Measurements from ENCODE around the gene LAMC1.
"Not testable (repeated sequence)": the region's sequence is repeated elsewhere in the genome, so short reads cannot be mapped to it uniquely, and the experiment has no call there.

Gene LAMC1

GRCh38 chr1:183114441-183114840, 91.2 kb downstream of the LAMC1 start:
- DNase-seq = no peak

- no peak for DNase-seq
These were observed 93.2 kb downstream of the LAMC1 start for GRCh38 chr1:183116416-183116815.

GRCh38 chr1:183121609-183122008, 98.4 kb downstream of the LAMC1 start:
- no peak for DNase-seq

DNA sequence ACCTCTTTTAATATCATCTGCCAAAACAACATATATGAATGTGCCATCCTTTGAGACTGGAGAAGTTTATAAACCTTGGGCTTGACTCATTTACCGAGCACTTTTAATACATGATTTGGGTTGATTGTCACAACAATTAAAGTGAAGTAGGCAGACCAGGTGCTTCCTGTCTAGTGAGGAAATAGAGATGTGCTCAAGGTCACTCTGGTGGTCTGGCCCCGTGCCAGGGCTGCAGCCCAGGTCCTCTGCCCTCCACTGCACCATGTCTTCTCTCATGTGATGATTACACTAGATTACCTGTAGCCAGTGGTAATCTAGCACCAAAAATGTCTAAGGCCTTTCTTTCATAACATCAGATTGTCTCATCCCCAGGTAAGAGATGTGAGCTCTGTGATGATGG, 101.0 kb downstream of the LAMC1 start:
- no peak for DNase-seq

DNA sequence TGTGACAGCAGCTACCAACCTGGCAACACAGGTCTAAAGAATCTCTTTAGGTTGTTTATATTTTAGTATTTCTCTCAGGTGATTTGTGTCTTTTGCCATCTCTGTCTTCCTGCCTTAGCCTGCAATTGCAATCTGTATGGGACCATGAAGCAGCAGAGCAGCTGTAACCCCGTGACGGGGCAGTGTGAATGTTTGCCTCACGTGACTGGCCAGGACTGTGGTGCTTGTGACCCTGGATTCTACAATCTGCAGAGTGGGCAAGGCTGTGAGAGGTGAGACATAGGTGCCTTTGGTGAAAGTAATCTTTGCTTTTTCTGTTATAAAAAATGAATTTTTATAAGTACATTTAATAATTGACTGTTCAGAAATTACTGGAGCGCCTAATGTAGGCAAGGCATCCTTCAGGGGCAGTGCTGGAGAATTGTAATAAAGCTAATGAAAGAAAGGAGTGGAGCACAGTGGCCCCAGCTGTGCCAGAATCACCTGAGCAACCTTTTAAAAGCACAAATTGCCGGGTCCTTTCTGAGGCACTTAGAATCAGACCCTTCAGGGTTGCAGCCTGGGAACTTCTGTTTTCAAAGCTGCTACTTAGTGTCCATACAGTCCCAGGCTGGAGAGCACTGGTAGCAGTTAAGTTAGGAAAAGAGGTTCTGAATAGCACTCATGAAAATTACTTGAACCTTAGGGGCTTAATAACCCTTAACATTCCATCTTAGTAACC, 102.2 kb downstream of the LAMC1 start:
- DNase-seq = no peak

GRCh38 chr1:183126000-183126366, 102.8 kb downstream of the LAMC1 start:
- DNase-seq = no peak

DNA sequence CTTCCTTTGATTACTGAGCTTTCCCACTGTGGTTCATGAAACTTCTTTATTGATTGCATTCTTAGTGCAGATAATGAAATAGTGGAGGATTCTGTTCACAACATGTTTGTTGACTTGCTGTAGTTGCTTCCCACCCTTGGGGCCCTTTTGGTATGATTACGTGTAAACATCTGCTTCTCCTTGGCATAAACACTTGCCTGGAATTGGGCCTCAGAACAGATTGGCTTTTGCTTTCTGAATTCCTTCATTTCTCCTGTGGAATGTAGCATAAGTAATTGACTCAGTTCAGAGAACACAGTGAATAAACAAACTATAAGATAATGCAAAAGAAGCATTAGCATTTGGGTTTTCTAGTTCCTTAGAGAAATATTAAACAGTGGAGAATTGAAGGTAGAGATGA, 103.3 kb downstream of the LAMC1 start:
- no peak for DNase-seq

GRCh38 chr1:183129921-183130690, 106.9 kb downstream of the LAMC1 start:
- no peak for DNase-seq

DNA sequence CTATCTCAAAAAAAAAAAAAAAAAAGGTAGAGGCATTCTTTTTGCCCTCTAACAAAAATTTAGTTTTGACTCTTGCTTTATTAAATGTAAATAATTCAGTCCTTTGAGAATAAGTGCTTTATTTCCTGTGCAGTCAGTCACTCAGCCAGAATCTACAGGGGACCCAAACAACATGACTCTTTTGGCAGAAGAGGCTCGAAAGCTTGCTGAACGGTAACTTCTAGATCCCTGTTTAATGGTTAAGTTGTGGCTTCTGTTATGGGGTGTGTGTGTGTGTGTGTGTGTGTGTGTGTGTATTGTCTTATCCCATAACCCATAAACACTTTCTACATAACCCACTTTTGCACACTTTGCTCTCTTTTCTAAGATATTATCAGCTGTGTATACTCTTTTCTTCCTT, 107.9 kb downstream of the LAMC1 start:
- no peak for DNase-seq

DNA sequence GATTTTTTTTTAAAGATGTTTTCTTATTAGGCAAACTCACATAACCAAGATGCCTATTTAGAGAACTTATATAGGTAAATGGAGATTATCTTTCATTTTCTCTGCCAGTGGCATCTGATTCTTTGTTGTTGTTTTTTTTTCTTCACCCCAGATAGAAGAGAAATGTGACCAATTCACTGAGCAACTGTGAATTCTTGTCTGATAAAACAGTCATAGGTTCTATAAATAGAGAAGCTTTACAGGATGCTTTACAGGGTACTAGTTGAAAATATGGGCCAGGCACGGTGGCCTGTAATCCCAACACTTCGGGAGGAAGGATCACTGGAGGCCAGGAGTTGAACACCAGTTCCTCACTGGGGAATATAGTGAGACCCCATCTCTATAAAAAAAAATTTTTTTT, 112.1 kb downstream of the LAMC1 start:
- DNase-seq = no peak

GRCh38 chr1:183137782-183138181, 114.6 kb downstream of the LAMC1 start:
- DNase-seq = no peak

DNA sequence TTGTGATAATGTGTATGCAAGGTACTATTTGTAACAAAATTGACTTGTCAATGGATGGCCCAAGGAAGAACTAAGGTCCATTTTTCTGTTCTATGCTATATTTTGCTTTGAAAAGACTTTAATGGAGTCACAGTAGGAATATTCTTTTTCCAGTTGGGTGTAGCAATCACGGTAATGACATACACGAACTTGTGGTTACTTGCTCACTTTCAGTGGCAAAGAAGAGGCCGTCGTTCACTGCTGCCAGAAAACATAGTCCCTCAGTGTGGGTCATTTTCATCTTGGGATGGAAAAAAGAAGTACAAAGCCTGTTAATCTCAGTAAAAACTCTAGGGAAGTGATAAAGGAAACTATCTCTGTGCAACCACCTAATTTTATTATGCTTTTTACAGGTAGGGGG, 115.1 kb downstream of the LAMC1 start:
- DNase-seq = no peak

- peak in 1 of 2 experiments; percentile 21 for DNase-seq
These were observed 116.2 kb downstream of the LAMC1 start for GRCh38 chr1:183139281-183139942.

DNA sequence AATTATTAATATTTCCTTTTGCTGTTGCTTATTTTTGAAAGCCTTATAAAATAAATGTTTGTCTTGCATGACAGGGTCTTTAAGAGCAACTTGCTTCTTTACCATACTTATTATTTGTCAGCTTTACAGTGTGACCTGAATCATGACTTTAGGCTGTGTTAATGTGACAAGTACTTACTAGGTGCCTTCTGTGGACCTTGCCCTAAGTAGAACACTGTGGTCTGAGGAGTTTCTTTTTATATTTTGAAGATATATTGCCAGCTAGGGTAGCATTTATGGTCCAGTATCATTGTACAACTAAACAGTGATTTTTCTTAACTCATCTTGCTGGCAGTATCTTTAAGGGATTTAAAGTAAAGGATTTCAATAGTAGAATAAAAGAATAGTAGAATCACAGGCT, 117.4 kb downstream of the LAMC1 start:
- DNase-seq = no peak

DNA sequence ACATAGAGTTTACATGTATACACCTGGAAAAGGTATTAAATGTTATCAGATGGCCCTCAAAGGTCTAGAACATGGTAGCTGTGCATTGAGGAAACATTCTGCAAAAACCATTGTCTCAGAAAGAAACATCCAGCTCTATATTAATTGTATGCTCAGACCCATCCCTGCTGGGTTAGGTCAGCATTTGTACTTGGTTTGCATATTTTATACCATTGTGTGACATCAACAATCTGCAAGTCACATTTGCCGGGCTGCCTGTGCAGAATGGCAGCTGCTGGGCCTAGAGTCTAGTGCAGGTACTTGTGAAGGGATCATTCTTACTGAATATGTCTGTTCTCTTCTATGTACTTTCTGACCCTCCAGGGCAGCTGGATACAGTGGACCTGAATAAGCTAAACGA, 119.0 kb downstream of the LAMC1 start:
- DNase-seq = no peak

GRCh38 chr1:183143576-183144315, 120.5 kb downstream of the LAMC1 start:
- no peak for DNase-seq

DNA sequence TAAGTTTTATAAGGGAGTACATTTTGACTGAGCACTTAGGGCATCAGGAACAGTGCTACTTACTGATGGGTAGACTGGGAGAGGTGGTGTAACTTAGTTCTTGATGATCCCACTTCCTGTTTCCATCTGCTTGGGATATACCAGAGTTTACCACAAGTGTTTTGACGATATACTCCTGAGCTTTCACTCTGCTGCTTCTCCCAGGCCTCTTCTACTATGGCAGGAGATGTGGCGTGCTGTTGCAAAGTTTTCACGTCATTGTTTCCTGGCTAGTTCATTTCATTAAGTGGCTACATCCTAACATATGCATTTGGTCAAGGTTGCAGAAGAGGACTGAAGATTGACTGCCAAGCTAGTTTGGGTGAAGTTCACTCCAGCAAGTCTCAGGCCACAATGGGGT, 121.5 kb downstream of the LAMC1 start:
- DNase-seq = no peak

- no peak for DNase-seq
These were observed 124.5 kb downstream of the LAMC1 start for GRCh38 chr1:183147735-183148134.

DNA sequence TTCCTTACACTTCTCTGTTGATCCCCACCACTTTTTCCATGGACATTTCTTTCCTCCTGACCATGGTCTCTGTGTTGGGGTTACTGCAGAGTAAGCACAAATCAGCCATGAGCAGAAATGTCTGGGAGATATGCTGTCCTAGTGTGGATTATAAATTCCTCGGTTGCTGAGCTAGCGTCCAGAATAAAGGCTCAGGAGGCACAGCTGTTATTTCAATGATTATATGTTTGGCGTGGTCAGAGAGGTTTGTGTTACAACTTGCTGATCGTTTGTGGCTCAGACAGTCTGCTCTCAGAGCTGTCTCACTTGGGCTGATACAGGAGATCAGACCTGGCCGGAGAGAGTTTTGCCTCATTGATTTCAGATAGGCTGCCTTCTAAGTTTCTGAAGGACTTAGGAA, 125.4 kb downstream of the LAMC1 start:
- DNase-seq = no peak

DNA sequence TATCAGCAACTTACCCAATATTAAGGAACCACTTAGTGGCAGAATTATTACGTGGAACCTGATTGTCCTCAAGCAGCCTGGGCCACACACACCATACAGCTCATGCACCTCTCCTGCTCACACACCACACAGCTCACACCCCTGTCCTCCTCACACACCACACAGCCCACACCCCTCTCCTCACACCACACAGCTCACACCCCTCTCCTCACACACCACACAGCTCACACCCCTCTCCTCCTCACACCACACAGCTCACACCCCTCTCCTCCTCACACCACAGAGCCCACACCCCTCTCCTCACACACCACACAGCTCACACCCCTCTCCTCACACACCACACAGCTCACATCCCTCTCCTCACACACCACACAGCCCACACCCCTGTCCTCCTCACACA, 126.1 kb downstream of the LAMC1 start:
- no peak for DNase-seq

DNA sequence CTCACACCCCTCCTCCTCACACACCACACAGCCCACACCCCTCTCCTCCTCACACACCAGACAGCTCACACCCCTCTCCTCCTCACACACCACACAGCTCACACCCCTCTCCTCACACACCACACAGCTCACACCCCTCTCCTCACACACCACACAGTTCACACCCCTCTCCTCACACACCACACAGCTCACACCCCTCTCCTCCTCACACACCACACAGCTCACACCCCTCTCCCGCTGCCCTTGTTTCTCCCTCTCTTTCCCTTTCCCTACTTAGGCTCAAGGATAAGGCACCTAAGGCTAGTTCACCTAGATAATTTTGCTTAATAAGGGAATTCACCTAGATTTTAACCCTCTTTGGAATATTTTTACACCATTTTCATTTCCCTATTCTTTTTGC, 126.8 kb downstream of the LAMC1 start:
- not testable (repeated sequence) for DNase-seq

- DNase-seq = no peak
These were observed 127.2 kb downstream of the LAMC1 start for GRCh38 chr1:183150445-183150844.

- DNase-seq = no peak
These were observed 129.0 kb downstream of the LAMC1 start for GRCh38 chr1:183152180-183152579.
